H1 (cell line): Measurements from ENCODE around the gene NRXN3. TPM values are rescaled to one million over a fixed set of nuclear protein-coding genes. Genes with fewer than 3 reads are reported as not detected.

Experiments used
- CBX8 ChIP-seq: fragments of 300-800, 300-1000 bp; sonication (generic); IDR thresholded peaks from 2 replicates; pipeline ENCODE4 v1.7.1; 2016; ENCODE audit warnings: low read depth, low read length, borderline replicate concordance
- CHD7 ChIP-seq: fragments of 300-600 bp; sonication (generic); IDR thresholded peaks from 2 replicates; pipeline ENCODE4 v1.7.1; 2012; ENCODE audit warnings: low read length, moderate library complexity, mild to moderate bottlenecking, inconsistent platforms; ENCODE audit not compliant: insufficient replicate concordance
- HDAC2 ChIP-seq, 2 experiments: fragments of 300-600 bp in 1 of 2; sonication (generic) in 1 of 2; IDR thresholded peaks; 2 replicates each; pipeline ENCODE4 v1.6.1; 2011 to 2012; ENCODE audit warnings: low read depth in 2 of 2, low read length in 2 of 2, mild to moderate bottlenecking in 2 of 2, moderate library complexity in 2 of 2, borderline replicate concordance in 1 of 2, inconsistent platforms in 1 of 2
- HDAC6 ChIP-seq: IDR thresholded peaks from one replicate; pipeline ENCODE4 v1.7.1; 2012; ENCODE audit warnings: low read depth, mild to moderate bottlenecking, inconsistent platforms, low read length, moderate library complexity
- NRF1 ChIP-seq: IDR thresholded peaks from 2 replicates; pipeline ENCODE4 v1.6.1; 2011; ENCODE audit warnings: mild to moderate bottlenecking, low read depth, low read length, improper control_type of control experiment
- TAF1 ChIP-seq: IDR thresholded peaks from 2 replicates; pipeline ENCODE4 v1.6.1; 2011; ENCODE audit warnings: mild to moderate bottlenecking, low read depth, low read length
- TCF12 ChIP-seq: IDR thresholded peaks from 2 replicates; pipeline ENCODE4 v1.6.1; 2011; ENCODE audit warnings: low read depth, mild to moderate bottlenecking, low read length
- polyA plus RNA-seq, 7 experiments: library from polyadenylated mRNA; depleted of rRNA in 3 of 7; stranded (reverse) in 5 of 7; unstranded in 2 of 7; fragments of >200 nt in 5 of 7; fragments of 200-250 nt in 2 of 7; gene quantifications; 1 replicate in 5 of 7; 2 replicates in 1 of 7; 4 replicates in 1 of 7; pipeline versions ENCODE4 v1.2.1 to v1.2.3, GENCODE V29; 2011 to 2013; ENCODE audit warnings: missing spikeins in 2 of 7, mixed read lengths in 2 of 7
- total RNA-seq: library from RNA; stranded (reverse); fragmentation: NEBNext Ultra II Directional; extraction: Animal tissue kit (Norgen Biotek cat#: 25700); gene quantifications from 2 replicates; pipeline ENCODE4 v1.2.1, GENCODE V29; 2021

The NRXN3 gene
- total and polyA plus RNA-seq, 2 of the 8 experiments (the other 6 are each of a cell fraction or from before 2014, with no cell fraction given), result 2.6 to 4.1 TPM

- no peak for TF ChIP-seq CHD7
- no peak for TF ChIP-seq TCF12
- no peak for TF ChIP-seq CBX8
- no peak for TF ChIP-seq TAF1
- TF ChIP-seq NRF1, result no peak
- no peak for TF ChIP-seq HDAC2 (IDR thresholded peaks at IDR 0.05; ENCODE audit: borderline replicate concordance in 1 of 2, low read depth in 2 of 2, low read length in 2 of 2)
- TF ChIP-seq HDAC6, result no peak
- TF ChIP-seq, all 59 proteins: peak for 0
Observed at GRCh38 chr14:78752518-78753188, 582.5 kb downstream of the NRXN3 start (continued).
